Left renal cortex interstitium (tissue), 4 donors: ENCODE measurements around the gene MARF1. TPM values are rescaled to one million over a fixed set of nuclear protein-coding genes. Genes with fewer than 3 reads are reported as not detected.
"Not testable (repeated sequence)": the region's sequence is repeated elsewhere in the genome, so short reads cannot be mapped to it uniquely, and the experiment has no call there.

ENCODE experiments used
- DNase-seq, 4 donors: peaks; one replicate each; pipeline ENCODE4 v3.0.0-alpha.2; 2013; ENCODE audit warnings: low read depth in 4 of 4, low spot score in 2 of 4, missing footprints in 1 of 4
- polyA plus RNA-seq, 4 donors: library from polyadenylated mRNA; unstranded; fragments of 120-200 nt; gene quantifications; one replicate each; pipeline ENCODE4 v1.2.1, GENCODE V29; 2013; ENCODE audit not compliant: insufficient read length in 4 of 4

Gene MARF1
- polyA plus RNA-seq, 4 donors, result 40.4 to 69.9 (median 57.2) TPM

DNA sequence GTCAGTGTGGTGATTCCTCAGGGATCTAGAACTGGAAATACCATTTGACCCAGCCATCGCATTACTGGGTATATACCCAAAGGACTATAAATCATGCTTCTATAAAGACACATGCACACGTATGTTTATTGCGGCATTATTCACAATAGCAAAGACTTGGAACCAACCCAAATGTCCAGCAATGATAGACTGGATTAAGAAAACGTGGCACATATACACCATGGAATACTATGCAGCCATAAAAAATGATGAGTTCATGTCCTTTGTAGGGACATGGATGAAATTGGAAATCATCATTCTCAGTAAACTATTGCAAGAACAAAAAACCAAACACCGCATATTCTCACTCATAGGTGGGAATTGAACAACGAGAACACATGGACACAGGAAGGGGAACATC is 12.6 kb upstream of the MARF1 start:
- not testable (repeated sequence) for DNase-seq

DNA sequence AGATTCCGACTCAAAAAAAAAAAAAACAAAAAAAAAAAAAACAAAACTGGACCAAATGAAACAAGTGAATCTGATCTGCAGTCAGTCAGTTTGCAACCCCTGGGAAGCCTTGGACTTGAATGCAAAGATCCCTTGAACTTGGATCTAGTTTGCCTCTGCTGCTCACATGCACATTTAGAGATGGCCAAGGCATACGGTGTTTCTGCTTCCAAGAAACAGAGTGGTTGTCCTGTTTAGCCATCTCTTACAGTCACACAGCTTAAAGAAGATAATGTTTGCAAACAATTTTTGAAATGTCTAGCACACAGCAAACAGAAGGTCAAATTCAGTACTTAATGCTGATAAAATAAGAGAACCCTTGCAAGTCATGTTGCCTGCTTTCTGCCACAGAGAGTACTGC is 11.6 kb upstream of the MARF1 start:
- DNase-seq, result no peak

GRCh38 chr16:15653227-15653626 is 10.3 kb upstream of the MARF1 start:
- DNase-seq, result no peak

DNA sequence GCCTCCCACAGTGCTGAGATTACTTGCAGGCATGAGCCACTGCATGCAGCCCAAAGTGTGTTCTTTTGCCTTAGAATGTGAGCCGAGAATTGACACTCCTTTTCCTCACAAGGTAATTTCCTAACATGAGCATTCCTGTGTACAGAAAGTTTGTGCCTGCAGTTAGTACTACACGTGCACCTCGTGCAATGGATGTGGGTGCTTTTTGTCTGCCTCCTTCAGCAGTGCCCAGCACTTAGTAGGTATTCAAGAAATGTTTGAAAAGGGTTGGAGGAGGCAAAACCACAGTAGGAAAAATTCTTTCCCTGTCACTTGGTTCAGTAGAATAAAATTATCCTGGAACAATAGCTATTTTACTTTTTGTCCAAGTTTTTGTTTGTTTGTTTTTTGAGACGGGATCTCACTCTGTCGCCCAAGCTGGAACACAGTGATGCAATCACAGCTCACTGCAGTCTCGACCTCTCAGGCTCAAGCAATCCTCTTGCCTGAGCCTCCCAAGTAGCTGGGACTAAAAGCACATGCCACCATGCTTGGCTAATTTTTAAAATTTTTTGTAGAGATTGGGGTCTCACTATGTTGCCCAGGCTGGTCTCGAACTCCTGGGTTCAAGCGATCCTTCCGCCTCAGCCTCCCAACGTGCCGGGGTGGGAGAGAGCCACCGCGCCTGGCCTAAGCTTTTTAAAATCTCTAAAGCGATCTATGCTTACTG is 9.5 kb upstream of the MARF1 start:
- DNase-seq, result no peak

DNA sequence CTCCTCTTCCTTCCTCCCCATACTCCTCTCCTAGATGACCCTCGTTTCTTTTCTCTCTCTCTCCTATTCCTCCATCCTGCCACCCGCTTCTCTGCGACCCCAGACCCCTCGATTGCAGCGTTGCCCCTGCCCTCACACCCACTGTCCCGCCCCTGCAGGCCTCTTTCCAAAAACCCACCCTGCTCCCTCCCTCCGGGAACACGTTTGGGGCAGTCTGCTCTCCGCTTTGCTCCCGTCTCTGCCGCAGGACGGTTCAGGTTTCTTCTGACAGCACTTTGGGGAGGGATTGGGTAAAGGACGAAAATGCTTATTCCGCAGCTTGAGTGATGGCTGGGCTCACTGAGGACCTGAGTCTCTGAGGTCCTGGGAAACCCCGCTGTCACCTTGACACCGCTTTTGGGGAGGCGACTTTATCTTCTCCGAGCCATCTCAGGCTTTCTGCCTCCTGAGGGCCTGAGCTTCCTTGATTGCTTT is 7.8 kb upstream of the MARF1 start:
- no peak for DNase-seq

DNA sequence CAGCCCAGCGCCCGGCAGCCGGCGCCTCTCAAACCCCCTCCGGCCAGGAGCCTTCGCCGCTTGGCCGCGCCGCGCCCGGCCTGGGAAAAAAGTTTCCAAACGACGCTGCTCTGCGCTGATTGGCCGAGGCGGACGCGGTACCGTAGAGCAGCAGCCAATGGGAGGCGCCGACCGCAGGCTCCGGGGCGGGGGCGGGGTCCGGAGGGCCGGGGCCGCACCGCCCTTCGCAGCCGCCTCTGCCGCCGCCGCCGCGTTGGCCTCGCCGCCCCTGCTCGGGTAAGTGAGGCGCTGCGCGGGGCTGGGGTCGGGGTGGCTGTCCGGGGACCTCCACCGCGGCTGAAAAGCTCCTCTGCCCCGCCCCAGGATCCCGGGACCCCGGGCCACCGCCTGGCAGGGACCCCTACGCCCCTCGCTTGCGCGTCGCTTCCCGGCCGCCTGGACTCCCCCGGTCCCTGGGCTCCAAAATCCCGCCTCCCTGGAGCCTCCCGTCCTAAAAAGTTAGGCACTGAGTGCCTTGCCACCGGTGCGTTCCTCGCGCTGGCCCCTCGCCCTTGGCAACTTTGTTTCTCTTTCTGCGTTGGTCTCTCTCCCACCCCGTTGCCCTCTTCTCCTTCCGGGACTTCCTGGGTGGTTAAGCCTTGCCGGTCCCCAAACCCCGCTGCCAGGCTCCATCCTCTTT is 7.2 kb upstream of the MARF1 start, which contains the start of gene NDE1:
TSS of gene NDE1 (plus strand) at position 227 of the 679 bp plus-strand sequence. CDS start 14,534 bp downstream, outside the sequence.
- peak; percentile 53 to 90 (median 79) for DNase-seq

DNA sequence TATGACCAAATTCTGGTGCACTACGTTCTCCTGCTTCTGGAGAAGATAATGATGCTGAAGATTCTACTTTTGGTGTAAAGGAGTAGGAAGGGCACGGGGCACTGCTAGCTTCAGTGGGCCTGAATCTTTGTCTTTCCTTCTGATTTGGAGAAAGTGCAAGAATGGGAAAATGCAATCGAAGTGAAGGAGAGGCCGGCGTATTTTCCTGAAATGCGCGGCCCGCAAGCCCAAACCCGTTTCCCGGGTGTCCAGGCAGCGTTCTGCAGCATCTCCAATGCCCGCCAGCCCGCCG is 6.7 kb upstream of the MARF1 start:
- DNase-seq, result no peak

- not testable (repeated sequence) for DNase-seq
Measured at GRCh38 chr16:15649311-15649710, 6.4 kb upstream of the MARF1 start.

GRCh38 chr16:15648135-15648730 is 5.3 kb upstream of the MARF1 start:
- DNase-seq, result no peak

GRCh38 chr16:15647294-15648014 is 4.5 kb upstream of the MARF1 start:
- DNase-seq, result no peak

DNA sequence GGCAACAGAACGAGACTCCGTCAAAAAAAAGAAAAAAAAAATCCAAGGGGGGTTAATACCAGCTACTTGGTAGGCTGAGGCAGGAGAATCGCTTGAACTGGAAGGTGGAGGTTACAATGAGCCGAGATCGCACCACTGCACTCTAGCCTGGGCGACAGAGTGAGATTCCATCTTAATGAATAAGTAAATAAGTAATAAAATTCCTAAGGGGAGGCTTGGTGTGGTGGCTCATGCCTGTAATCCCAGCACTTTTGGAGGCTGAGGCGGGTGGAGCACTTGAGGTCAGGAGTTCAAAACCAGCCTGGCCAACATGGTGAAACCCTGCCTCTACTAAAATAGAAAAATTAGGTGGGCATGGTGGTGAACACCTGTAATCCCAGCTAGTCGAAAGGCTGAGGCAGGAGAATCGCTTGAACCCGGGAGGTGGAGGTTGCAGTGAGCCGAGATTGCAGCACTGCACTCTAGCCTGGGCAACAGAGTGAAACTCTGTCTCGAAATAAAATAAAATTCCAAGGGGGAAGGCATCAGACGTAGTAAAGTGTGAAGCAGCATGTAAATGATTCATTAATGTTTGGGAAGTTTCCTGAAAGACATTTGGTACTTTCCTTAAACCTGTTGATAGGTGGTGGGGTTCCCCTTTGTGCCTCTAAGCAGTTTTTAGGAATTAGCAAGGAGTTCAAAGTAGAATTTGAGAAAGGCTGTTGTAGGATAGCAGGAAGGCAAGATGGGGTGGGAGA is 3.8 kb upstream of the MARF1 start:
- DNase-seq, result not testable (repeated sequence)

DNA sequence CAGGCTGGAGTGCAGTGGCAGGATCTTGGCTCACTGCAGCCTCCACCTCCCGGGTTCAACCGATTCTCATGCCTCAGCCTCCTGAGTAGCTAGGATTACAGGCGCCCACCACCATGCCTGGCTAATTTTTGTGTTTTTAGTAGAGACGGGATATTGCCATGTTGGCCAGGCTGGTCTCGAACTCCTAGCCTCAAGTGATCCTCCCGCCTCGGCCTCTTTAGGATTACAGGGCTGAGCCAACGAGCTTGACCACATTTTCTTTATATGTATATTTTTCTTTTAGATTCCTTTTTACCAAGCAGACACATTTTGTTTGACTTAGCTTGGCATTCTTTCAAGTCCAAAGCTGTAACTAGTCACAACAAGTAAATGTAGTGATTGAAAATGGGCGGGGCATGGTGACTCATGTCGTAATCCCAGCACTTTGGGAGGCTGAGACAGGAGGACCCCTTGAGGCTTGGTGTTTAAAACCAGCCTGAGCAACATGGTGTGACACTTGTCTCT is 2.1 kb upstream of the MARF1 start:
- not testable (repeated sequence) for DNase-seq

GRCh38 chr16:15644267-15644961 is 1.5 kb upstream of the MARF1 start:
- no peak for DNase-seq

DNA sequence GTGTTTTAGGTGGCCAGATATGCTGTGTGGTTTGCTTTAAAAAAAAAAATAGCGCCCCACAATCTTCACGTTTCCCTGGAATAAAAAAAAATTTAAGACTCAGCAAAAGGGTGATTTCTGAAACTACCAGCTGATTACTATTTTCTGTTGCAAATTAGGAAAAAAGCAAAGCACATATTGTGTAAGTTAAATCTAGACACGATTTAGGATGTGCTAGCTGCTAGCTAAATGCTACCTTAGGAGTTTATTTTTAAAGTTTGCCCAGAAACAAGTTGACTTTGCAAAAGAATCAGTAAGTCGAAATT is 944 bp upstream of the MARF1 start:
- DNase-seq, result no peak

GRCh38 chr16:15642557-15643047 is 352 bp downstream of the MARF1 start:
- peak in 1 of 4 donors; percentile 33 for DNase-seq

DNA sequence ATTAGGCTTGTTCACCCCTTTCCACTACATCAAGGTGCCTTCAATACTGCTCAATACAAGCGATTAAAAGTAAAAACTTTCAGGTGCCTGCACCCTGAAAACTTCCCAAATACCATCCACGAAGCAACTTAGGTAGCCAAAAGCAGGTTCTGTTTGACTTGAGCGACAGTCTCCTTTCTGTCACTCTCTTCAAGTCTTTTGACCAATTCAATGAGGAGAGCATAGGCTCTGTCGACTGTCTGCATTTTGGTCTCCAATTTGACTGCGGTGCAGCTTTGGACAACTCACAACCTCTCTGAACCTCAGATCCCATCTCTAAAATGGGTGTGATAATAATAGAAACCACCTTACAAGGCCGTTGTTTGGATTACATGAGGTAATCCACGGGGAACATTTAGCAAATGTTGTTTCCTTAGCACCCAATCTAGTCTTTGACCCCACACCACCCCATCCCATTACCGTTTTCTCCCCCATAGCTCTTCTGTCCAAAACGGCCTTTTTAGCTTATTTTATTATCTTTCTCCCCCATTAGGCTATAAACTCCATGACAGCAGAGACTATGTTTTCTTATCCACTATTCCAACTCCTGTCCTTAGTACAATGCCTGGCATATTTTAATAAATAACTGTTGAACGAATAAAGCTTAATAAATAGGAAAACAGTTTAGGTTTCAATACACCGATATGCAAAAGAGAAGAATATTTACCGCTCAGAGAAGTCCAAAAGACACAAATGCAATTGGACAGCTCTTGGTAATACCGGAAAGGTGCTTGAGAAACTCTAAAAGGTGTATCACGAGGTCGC is 999 bp downstream of the MARF1 start:
- no peak for DNase-seq

DNA sequence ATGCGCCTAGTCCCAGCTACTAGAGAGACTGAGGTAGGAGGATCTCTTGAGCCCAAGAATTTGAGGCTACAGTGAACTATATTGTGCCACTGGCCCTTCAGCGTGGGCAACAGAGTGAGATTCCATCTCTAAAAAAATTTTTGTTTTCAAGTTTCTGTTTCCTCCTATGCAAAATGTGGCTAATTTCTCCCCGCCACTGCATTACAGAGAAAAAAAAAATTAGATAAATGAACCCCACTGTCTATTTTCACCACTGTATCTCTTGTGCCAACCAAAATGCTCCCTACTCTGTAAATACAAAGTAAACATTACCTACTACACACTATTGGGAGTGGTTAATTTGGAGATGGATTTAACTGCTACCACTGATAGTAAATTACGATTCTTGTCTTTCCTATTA is 2.0 kb downstream of the MARF1 start:
- DNase-seq, result no peak

DNA sequence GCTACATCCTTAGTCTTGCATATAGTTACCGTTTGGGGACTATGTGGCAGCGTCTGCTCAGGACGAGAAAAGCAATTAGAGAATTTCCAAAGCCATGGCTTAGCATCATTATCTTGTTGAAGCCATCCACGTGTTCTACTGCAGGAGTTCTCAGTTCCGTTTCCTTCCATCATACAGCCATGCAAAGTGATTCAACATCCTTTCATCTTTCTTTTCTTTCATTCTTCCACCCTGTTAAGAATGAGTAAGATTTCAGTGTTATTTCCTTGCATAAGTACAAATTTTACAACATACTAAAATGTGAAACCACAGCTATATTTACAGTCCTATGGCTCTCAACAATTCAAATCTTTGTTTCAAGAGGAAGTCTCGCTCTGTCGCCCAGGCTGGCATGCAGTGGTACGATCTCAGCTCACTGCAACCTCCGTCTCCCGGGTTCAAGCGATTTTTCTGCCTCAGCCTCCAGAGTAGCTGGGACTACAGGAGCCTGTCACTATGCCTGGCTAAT is 3.8 kb downstream of the MARF1 start:
- DNase-seq, result no peak

DNA sequence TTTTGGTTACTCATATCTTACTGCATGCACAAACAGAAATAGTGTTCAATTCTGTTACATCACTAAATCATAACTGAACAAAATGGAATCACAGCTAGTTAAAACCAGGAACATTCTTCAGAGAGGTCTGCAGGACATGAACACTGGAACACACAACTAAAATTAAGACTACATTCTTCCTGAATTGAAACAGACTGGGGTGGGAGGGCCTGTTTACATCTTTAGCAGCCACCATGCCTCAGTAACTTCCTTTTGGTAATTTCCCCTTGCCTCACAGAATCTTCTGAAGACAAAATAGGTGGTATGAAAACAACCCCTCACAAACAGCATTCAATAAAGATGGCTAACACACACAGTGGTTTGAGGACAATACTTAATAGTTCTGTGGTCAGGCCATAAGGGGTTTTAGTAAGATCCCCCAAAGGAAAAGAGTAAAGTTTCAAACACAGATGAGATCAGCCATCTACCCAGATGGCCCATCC is 6.5 kb downstream of the MARF1 start:
- DNase-seq, result no peak
